PC-9 (cell line): ENCODE results near the gene ZYG11B. TPM values are rescaled to one million over a fixed set of nuclear protein-coding genes. Genes with fewer than 3 reads are reported as not detected.
"Not testable (repeated sequence)": the region's sequence is repeated elsewhere in the genome, so short reads cannot be mapped to it uniquely, and the experiment has no call there.

ENCODE experiments used
- BruUV-seq: library from RNA; stranded (reverse); fragments of 400-500 nt; replicated peaks from 2 replicates; lab custom pipeline; 2021; lab: Mats Ljungman, UMichigan
- CTCF ChIA-PET: fragments of 300-600 bp; sonication (Branson Sonifier 250); formaldehyde crosslinking; loops from one replicate; lab custom pipeline; 2022; ENCODE audit warnings: antibody characterized with exemption; lab: Charles Lee
- POLR2A ChIA-PET: fragments of 300-600 bp; sonication (Branson Sonifier 250); formaldehyde crosslinking; loops from one replicate; lab custom pipeline; 2022; ENCODE audit warnings: antibody characterized with exemption; ENCODE audit not compliant: unreplicated experiment; lab: Charles Lee
- DNase-seq, 2 experiments: peaks; one replicate each; pipeline versions ENCODE4 v3.0.0 to v3.0.0-alpha.2; 2015 to 2022; ENCODE audit warnings: mixed read lengths in 1 of 2
- H2AFZ ChIP-seq: fragments of 200-600 bp; sonication (generic); 2 replicates; pipeline ENCODE4 v1.8.1; 2017; ENCODE audit warnings: antibody characterized with exemption
- H3F3A ChIP-seq: fragments of 200-600 bp; sonication (generic); 2 replicates; pipeline ENCODE4 v1.8.1; 2017; ENCODE audit warnings: antibody characterized with exemption, mild to moderate bottlenecking, low read depth; ENCODE audit not compliant: insufficient read depth
- H3K27ac ChIP-seq: fragments of 200-600 bp; sonication (generic); 2 replicates; pipeline ENCODE4 v1.6.1; 2016; ENCODE audit warnings: mixed run types
- H3K27me3 ChIP-seq: fragments of 200-600 bp; sonication (generic); 2 replicates; pipeline ENCODE4 v1.6.1; 2016; ENCODE audit warnings: low read depth, mixed run types; ENCODE audit not compliant: insufficient read depth
- H3K36me3 ChIP-seq: fragments of 200-600 bp; sonication (generic); 2 replicates; pipeline ENCODE4 v1.6.1; 2016; ENCODE audit warnings: low read depth, mixed run types
- H3K4me1 ChIP-seq: fragments of 200-600 bp; sonication (generic); replicated peaks from 2 replicates; pipeline ENCODE4 v1.6.1; 2016; ENCODE audit warnings: mixed run types; ENCODE audit not compliant: insufficient read depth
- H3K4me2 ChIP-seq: fragments of 200-600 bp; sonication (generic); 2 replicates; pipeline ENCODE4 v1.6.1; 2017; ENCODE audit warnings: mixed run types
- H3K4me3 ChIP-seq: fragments of 200-600 bp; sonication (generic); 2 replicates; pipeline ENCODE4 v1.6.1; 2016; ENCODE audit warnings: mixed run types
- H3K79me2 ChIP-seq: fragments of 200-600 bp; sonication (generic); 2 replicates; pipeline ENCODE4 v1.6.1; 2017; ENCODE audit warnings: low read depth, mixed run types
- H3K9me2 ChIP-seq: fragments of 200-600 bp; sonication (generic); 2 replicates; pipeline ENCODE4 v1.8.1; 2017; ENCODE audit warnings: mild to moderate bottlenecking; ENCODE audit not compliant: insufficient read depth
- H3K9me3 ChIP-seq: fragments of 200-600 bp; sonication (generic); 2 replicates; pipeline ENCODE4 v1.8.1; 2016; ENCODE audit warnings: low read depth; ENCODE audit not compliant: insufficient read depth
- H4K20me1 ChIP-seq: fragments of 200-600 bp; sonication (generic); 2 replicates; pipeline ENCODE4 v1.8.1; 2017; ENCODE audit not compliant: insufficient read depth
- CTCF ChIP-seq: fragments of 200-600 bp; sonication (generic); conservative IDR thresholded peaks from 2 replicates; pipeline ENCODE4 v1.6.1; 2017; ENCODE audit warnings: mixed run types, antibody characterized with exemption, mild to moderate bottlenecking, moderate library complexity
- EZH2 ChIP-seq: fragments of 200-600 bp; sonication (generic); IDR thresholded peaks from 2 replicates; pipeline ENCODE4 v1.8.0; 2017; ENCODE audit warnings: antibody characterized with exemption, low read depth
- intact Hi-C: fragments of 100-400 bp; cut with micrococcal nuclease; formaldehyde crosslinking; loops from one replicate; pipeline ENCODE4 v1.10.0; 2022; ENCODE audit not compliant: unreplicated experiment
- total RNA-seq: library from RNA; stranded (reverse); gene quantifications from 2 replicates; pipeline ENCODE4 v1.2.3, GENCODE V29; 2021

The ZYG11B gene
- total RNA-seq, 1 experiment from 2014 or later = 21.4 TPM

GRCh38 chr1:52842643-52843310, 116.5 kb downstream of the ZYG11B start, which contains the start of gene ZYG11A:
Gene ZYG11A, plus strand, starts transcription at chr1:52842760. Its CDS starts 124 bp downstream, at chr1:52842884.
- TF ChIP-seq CTCF (peak; percentile 41; the same call in 1 of the 2 replicates), EZH2 (no peak)
- ChIA-PET POLR2A (interaction anchor here (0.5 to 0.7 kb wide), 4 partner anchors 15 to 376 kb away, joined by 3 to 9 read pairs (median 4); no protein-coding TSS in a partner anchor), CTCF (interaction anchor here (0.7 kb wide), 1 partner anchor 334 kb away, joined by 3 read pairs; no protein-coding TSS in a partner anchor)
- no peaks in the 10 kb centered on the region for H4K20me1 ChIP-seq
- peak within 1 kb of the TSS; percentile 59 for H3K27ac ChIP-seq
- H3K9me2 ChIP-seq = no peaks in the 10 kb centered on the region
- intact Hi-C loops = loop anchor here (2.0 to 10.0 kb wide), 2 partner anchors 18 to 342 kb away; no protein-coding TSS in a partner anchor
- BruUV-seq = no TSS peak
- no peaks in the 10 kb centered on the region for H3K9me3 ChIP-seq
- peak within 1 kb of the TSS; percentile 95 for H3K4me3 ChIP-seq
- H3F3A ChIP-seq = peaks cover 6% of the 10 kb centered on the region; the same call in 1 of the 2 replicates
- peaks cover 19% of the 10 kb centered on the region for H3K4me1 ChIP-seq
- H3K79me2 ChIP-seq = peaks cover 37% of the 10 kb centered on the region
- H3K36me3 ChIP-seq = no peaks in the 10 kb centered on the region
- H3K27me3 ChIP-seq = no peaks in the 10 kb centered on the region
- H3K4me2 ChIP-seq = peak within 1 kb of the TSS; percentile 72
- DNase-seq = peak; percentile 75 to 93
- peak within 1 kb of the TSS; percentile 100 for H2AFZ ChIP-seq

GRCh38 chr1:52845119-52845518, 118.9 kb downstream of the ZYG11B start:
- not testable (repeated sequence) for BruUV-seq

GRCh38 chr1:52848423-52848822, 122.2 kb downstream of the ZYG11B start:
- Histone ChIP-seq H3K9me3 (no peaks in the 10 kb centered on the region), H2AFZ (no peak overlapping the region), H3K27ac (no peak overlapping the region), H3F3A (peaks cover under 1% of the 10 kb centered on the region; the same call in 1 of the 2 replicates), H4K20me1 (no peaks in the 10 kb centered on the region), H3K36me3 (no peaks in the 10 kb centered on the region), H3K79me2 (peaks cover 69% of the 10 kb centered on the region), H3K4me3 (no peak overlapping the region), H3K4me2 (no peak overlapping the region), H3K27me3 (no peaks in the 10 kb centered on the region), H3K9me2 (no peaks in the 10 kb centered on the region), H3K4me1 (0 out of 2 replicates have a peak, but pooled peaks cover 12% of the 10 kb centered on the region)
- intact Hi-C loops = loop anchor here (10.0 kb wide), 1 partner anchor 336 kb away; no protein-coding TSS in a partner anchor
- TF ChIP-seq CTCF = no peak
- no peak for TF ChIP-seq EZH2
- CTCF ChIA-PET = no interaction called here
- BruUV-seq = no TSS peak
- POLR2A ChIA-PET = no interaction called here
- DNase-seq = no peak

More at GRCh38 chr1:52845119-52845518, 118.9 kb downstream of the ZYG11B start:
- H4K20me1 ChIP-seq, H3K4me3 ChIP-seq, H3K27ac ChIP-seq, H3K36me3 ChIP-seq, H2AFZ ChIP-seq, H3K27me3 ChIP-seq, H3K4me2 ChIP-seq, H3K9me2 ChIP-seq, H3K9me3 ChIP-seq, POLR2A ChIA-PET, H3F3A ChIP-seq, DNase-seq: not testable (repeated sequence)
- intact Hi-C loops = loop anchor here (10.0 kb wide), 1 partner anchor 340 kb away; no protein-coding TSS in a partner anchor
- CTCF ChIA-PET = interaction anchor here (0.6 kb wide), 1 partner anchor 8 kb away, joined by 7 read pairs; no protein-coding TSS in a partner anchor
- peaks cover 19% of the 10 kb centered on the region for H3K4me1 ChIP-seq
- H3K79me2 ChIP-seq = peaks cover 49% of the 10 kb centered on the region
